ENCODE measurements around the gene STXBP6. TPM values are rescaled to one million over a fixed set of nuclear protein-coding genes. Genes with fewer than 3 reads are reported as not detected.

The STXBP6 gene
- total RNA-seq, 1 experiment from 2014 or later = 32.2 TPM

DNA sequence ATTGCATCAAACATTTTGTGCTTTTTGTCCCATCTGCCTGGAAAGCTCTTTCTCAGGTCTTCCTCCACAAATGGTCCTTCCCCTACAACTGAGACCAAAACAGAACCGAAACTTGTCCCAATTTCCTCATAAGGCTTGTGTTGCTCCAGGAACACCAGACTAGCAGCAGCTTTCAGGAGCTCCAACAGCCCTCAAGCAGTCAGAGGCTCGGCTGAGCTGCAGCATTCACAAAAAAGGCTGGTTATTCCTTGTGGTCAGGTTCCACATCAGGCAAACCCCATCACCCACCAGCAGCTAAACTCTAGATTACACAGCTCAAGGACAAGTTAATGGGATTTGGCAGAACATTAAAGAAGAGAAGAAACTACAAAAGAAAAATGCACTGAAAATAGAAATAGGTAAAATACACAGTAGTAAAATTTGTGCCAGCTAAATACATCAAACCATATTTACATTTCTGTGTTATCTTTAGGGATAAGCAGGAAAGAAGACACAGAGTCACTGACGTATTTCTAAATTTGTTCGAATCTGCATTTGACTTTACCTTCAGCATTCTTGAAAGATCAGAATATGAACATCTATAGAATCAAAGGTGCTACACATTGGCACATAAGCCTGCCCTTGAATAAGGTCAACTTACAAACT, 141.2 kb downstream of the STXBP6 start:
- peaks cover 6% of the 10 kb centered on the region for H3K36me3 Mint-ChIP-seq (ENCODE audit: insufficient read depth, unreplicated experiment)

GRCh38 chr14:24904533-24904932, 145.4 kb downstream of the STXBP6 start:
- DNase-seq = no peak
- TF ChIP-seq, protein P1, sequence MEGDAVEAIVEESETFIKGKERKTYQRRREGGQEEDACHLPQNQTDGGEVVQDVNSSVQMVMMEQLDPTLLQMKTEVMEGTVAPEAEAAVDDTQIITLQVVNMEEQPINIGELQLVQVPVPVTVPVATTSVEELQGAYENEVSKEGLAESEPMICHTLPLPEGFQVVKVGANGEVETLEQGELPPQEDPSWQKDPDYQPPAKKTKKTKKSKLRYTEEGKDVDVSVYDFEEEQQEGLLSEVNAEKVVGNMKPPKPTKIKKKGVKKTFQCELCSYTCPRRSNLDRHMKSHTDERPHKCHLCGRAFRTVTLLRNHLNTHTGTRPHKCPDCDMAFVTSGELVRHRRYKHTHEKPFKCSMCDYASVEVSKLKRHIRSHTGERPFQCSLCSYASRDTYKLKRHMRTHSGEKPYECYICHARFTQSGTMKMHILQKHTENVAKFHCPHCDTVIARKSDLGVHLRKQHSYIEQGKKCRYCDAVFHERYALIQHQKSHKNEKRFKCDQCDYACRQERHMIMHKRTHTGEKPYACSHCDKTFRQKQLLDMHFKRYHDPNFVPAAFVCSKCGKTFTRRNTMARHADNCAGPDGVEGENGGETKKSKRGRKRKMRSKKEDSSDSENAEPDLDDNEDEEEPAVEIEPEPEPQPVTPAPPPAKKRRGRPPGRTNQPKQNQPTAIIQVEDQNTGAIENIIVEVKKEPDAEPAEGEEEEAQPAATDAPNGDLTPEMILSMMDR (IDR thresholded peaks at IDR 0.05; ENCODE audit: insufficient read depth in 1 of 2, low read depth in 1 of 2, low read length in 1 of 2, severe bottlenecking in 1 of 2, unreplicated experiment in 1 of 2) = no peak
- Mint-ChIP-seq H3K27ac (ENCODE audit: unreplicated experiment) (no peak overlapping the region), H3K36me3 (ENCODE audit: insufficient read depth, unreplicated experiment) (no peaks in the 10 kb centered on the region), H3K4me3 (ENCODE audit: unreplicated experiment) (no peak overlapping the region), H3K27me3 (ENCODE audit: insufficient read depth, unreplicated experiment) (no peaks in the 10 kb centered on the region), H3K4me1 (ENCODE audit: low read depth, unreplicated experiment) (peaks cover 18% of the 10 kb centered on the region), H3K9me3 (ENCODE audit: unreplicated experiment) (no peaks in the 10 kb centered on the region)
- POLR2A ChIA-PET = no interaction called here
- no peaks in the 10 kb centered on the region for H3K27me3 ChIP-seq (replicated peaks; ENCODE audit: control insufficient read depth, insufficient read depth, low read length)
- H3K9me3 ChIP-seq = no peaks in the 10 kb centered on the region
- intact Hi-C loops (cut with micrococcal nuclease; ENCODE audit: unreplicated experiment) = no loop called here
- H3K4me1 ChIP-seq = peaks cover 20% of the 10 kb centered on the region; the same call in 1 of the 2 replicates
- BruUV-seq (replicated peaks) = no TSS peak
- H3K4me3 ChIP-seq (ENCODE audit: low read depth, low read length) = no peak overlapping the region
- CTCF ChIA-PET = no interaction called here
- H3K36me3 ChIP-seq (ENCODE audit: control insufficient read depth, insufficient read depth, low read length) = no peaks in the 10 kb centered on the region

More for the DNA sequence above, 141.2 kb downstream of the STXBP6 start:
- H3K36me3 ChIP-seq (ENCODE audit: control insufficient read depth, insufficient read depth, low read length) = no peaks in the 10 kb centered on the region
- no peak overlapping the region for H3K4me3 Mint-ChIP-seq (ENCODE audit: unreplicated experiment)
- no peak overlapping the region for H3K27ac Mint-ChIP-seq (ENCODE audit: unreplicated experiment)
- TF ChIP-seq, protein P1 (IDR thresholded peaks at IDR 0.05; ENCODE audit: insufficient read depth in 1 of 2, low read depth in 1 of 2, low read length in 1 of 2, severe bottlenecking in 1 of 2, unreplicated experiment in 1 of 2) = no peak
- CTCF ChIA-PET = no interaction called here
- POLR2A ChIA-PET = no interaction called here
- H3K4me1 ChIP-seq = peaks cover 17% of the 10 kb centered on the region; the same call in 1 of the 2 replicates
- H3K9me3 ChIP-seq = no peaks in the 10 kb centered on the region
- intact Hi-C loops (cut with micrococcal nuclease; ENCODE audit: unreplicated experiment) = loop anchor here (5.0 kb wide), 1 partner anchor 129 kb away; no protein-coding TSS in a partner anchor
- no peaks in the 10 kb centered on the region for H3K9me3 Mint-ChIP-seq (ENCODE audit: unreplicated experiment)
- no peak overlapping the region for H3K4me3 ChIP-seq (ENCODE audit: low read depth, low read length)
- no TSS peak for BruUV-seq (replicated peaks)
- peaks cover 21% of the 10 kb centered on the region for H3K4me1 Mint-ChIP-seq (ENCODE audit: low read depth, unreplicated experiment)
- no peaks in the 10 kb centered on the region for H3K27me3 ChIP-seq (replicated peaks; ENCODE audit: control insufficient read depth, insufficient read depth, low read length)
- no peaks in the 10 kb centered on the region for H3K27me3 Mint-ChIP-seq (ENCODE audit: insufficient read depth, unreplicated experiment)
- no peak for DNase-seq

- Mint-ChIP-seq H3K4me1 (ENCODE audit: low read depth, unreplicated experiment) (peaks cover 14% of the 10 kb centered on the region), H3K27ac (ENCODE audit: unreplicated experiment) (no peak overlapping the region), H3K27me3 (ENCODE audit: insufficient read depth, unreplicated experiment) (no peaks in the 10 kb centered on the region), H3K36me3 (ENCODE audit: insufficient read depth, unreplicated experiment) (peaks cover 4% of the 10 kb centered on the region), H3K9me3 (ENCODE audit: unreplicated experiment) (no peaks in the 10 kb centered on the region), H3K4me3 (ENCODE audit: unreplicated experiment) (no peak overlapping the region)
- Histone ChIP-seq H3K4me3 (ENCODE audit: low read depth, low read length) (no peak overlapping the region), H3K27me3 (replicated peaks; ENCODE audit: control insufficient read depth, insufficient read depth, low read length) (no peaks in the 10 kb centered on the region), H3K4me1 (peaks cover 9% of the 10 kb centered on the region; the same call in 1 of the 2 replicates), H3K36me3 (ENCODE audit: control insufficient read depth, insufficient read depth, low read length) (no peaks in the 10 kb centered on the region), H3K9me3 (no peaks in the 10 kb centered on the region)
- no peak for DNase-seq
- intact Hi-C loops (cut with micrococcal nuclease; ENCODE audit: unreplicated experiment) = no loop called here
- CTCF ChIA-PET = no interaction called here
- POLR2A ChIA-PET = no interaction called here
- TF ChIP-seq, protein P1 (IDR thresholded peaks at IDR 0.05; ENCODE audit: insufficient read depth in 1 of 2, low read depth in 1 of 2, low read length in 1 of 2, severe bottlenecking in 1 of 2, unreplicated experiment in 1 of 2) = no peak
- no TSS peak for BruUV-seq (replicated peaks)
These were observed 146.6 kb downstream of the STXBP6 start for GRCh38 chr14:24903337-24903736.

All from Caco-2 (cell line).